GM23248 (cell line): Measurements from ENCODE around the gene CEACAM6. TPM values are rescaled to one million over a fixed set of nuclear protein-coding genes. Genes with fewer than 3 reads are reported as not detected.

Experiments
- DNase-seq: peaks from one replicate; pipeline ENCODE4 v3.0.0-alpha.2; 2015
- H2AFZ ChIP-seq: fragments of 200-600 bp; sonication (generic); 2 replicates; pipeline ENCODE4 v1.6.1; 2016; ENCODE audit warnings: antibody characterized with exemption
- H3F3A ChIP-seq: fragments of 200-600 bp; sonication (generic); 2 replicates; pipeline ENCODE4 v1.6.1; 2016; ENCODE audit warnings: mild to moderate bottlenecking, antibody characterized with exemption, mixed run types; ENCODE audit not compliant: insufficient read depth
- H3K27ac ChIP-seq: fragments of 200-600 bp; sonication (generic); 2 replicates; pipeline ENCODE4 v1.5.1; 2016; ENCODE audit warnings: mild to moderate bottlenecking
- H3K27me3 ChIP-seq: fragments of 200-600 bp; sonication (generic); replicated peaks from 2 replicates; pipeline ENCODE4 v1.6.1; 2016; ENCODE audit warnings: mild to moderate bottlenecking; ENCODE audit not compliant: insufficient read depth
- H3K36me3 ChIP-seq: fragments of 200-600 bp; sonication (generic); 2 replicates; pipeline ENCODE4 v1.6.1; 2016; ENCODE audit warnings: low read depth, mild to moderate bottlenecking
- H3K4me1 ChIP-seq: fragments of 200-600 bp; sonication (generic); 2 replicates; pipeline ENCODE4 v1.6.1; 2016; ENCODE audit warnings: mild to moderate bottlenecking; ENCODE audit not compliant: insufficient read depth
- H3K4me2 ChIP-seq: fragments of 200-600 bp; sonication (generic); one replicate; pipeline ENCODE4 v1.6.1; 2016; ENCODE audit warnings: mild to moderate bottlenecking; ENCODE audit not compliant: unreplicated experiment
- H3K4me3 ChIP-seq: fragments of 200-600 bp; sonication (generic); 2 replicates; pipeline ENCODE4 v1.5.1; 2016; ENCODE audit warnings: mild to moderate bottlenecking
- H3K79me2 ChIP-seq: fragments of 200-600 bp; sonication (generic); 2 replicates; pipeline ENCODE4 v1.6.1; 2016; ENCODE audit warnings: mild to moderate bottlenecking; ENCODE audit not compliant: insufficient read depth
- H3K9ac ChIP-seq: fragments of 200-600 bp; sonication (generic); 2 replicates; pipeline ENCODE4 v1.6.1; 2016; ENCODE audit warnings: mild to moderate bottlenecking
- H3K9me2 ChIP-seq: fragments of 200-600 bp; sonication (generic); 2 replicates; pipeline ENCODE4 v1.6.1; 2016; ENCODE audit warnings: mixed run types, mild to moderate bottlenecking, moderate library complexity; ENCODE audit not compliant: insufficient read depth
- H3K9me3 ChIP-seq: fragments of 200-600 bp; sonication (generic); one replicate; pipeline ENCODE4 v1.6.1; 2017; ENCODE audit warnings: low read depth
- H4K20me1 ChIP-seq: fragments of 200-600 bp; sonication (generic); 2 replicates; pipeline ENCODE4 v1.6.0; 2016; ENCODE audit not compliant: insufficient read depth
- EZH2 ChIP-seq: fragments of 200-600 bp; sonication (generic); IDR thresholded peaks from 2 replicates; pipeline ENCODE4 v1.6.1; 2018; ENCODE audit warnings: antibody characterized with exemption, mild to moderate bottlenecking; ENCODE audit not compliant: insufficient read depth, poor library complexity, severe bottlenecking
- EZH2phosphoT487 ChIP-seq: fragments of 200-600 bp; sonication (generic); IDR thresholded peaks from 2 replicates; pipeline ENCODE4 v1.6.1; 2018; ENCODE audit warnings: antibody characterized with exemption, moderate library complexity, mild to moderate bottlenecking, low read depth; ENCODE audit not compliant: insufficient read depth
- WGBS, 2 experiments: methylation state at CpG; one replicate each; pipeline ENCODE4 v1.1.6; 2015 to 2017; ENCODE audit warnings: low lambda C conversion rate in 2 of 2, low coverage in 1 of 2; ENCODE audit errors: missing lambda C conversion rate in 2 of 2; 5-methylcytosine and 5-hydroxymethylcytosine counted together
- in situ Hi-C: fragments of 300-500 bp; cut with MboI; formaldehyde crosslinking; loops from 2 replicates; pipeline ENCODE4 v1.15.0; 2020
- polyA plus RNA-seq: library from polyadenylated mRNA; unstranded; fragments of >200 nt; fragmentation: Nextera tagmentation; extraction: Ambion mirVana; gene quantifications from 2 replicates; pipeline ENCODE4 v1.2.1, GENCODE V29; 2016
- total RNA-seq: library from RNA; depleted of rRNA; stranded (reverse); fragments of >200 nt; shearing (Covaris generic); gene quantifications from 2 replicates; pipeline ENCODE4 v1.2.3, GENCODE V29; 2014

Gene CEACAM6
- total and polyA plus RNA-seq, 2 experiments from 2014 or later: not detected

- H3K4me1 ChIP-seq: no peaks in the 10 kb centered on the region
- TF ChIP-seq EZH2 (no peak), EZH2phosphoT487 (no peak)
- no peaks in the 10 kb centered on the region for H4K20me1 ChIP-seq
- H3K36me3 ChIP-seq: no peaks in the 10 kb centered on the region
- in situ Hi-C loops: no loop called here
- no peaks in the 10 kb centered on the region for H3K79me2 ChIP-seq
- H3K9me3 ChIP-seq: no peaks in the 10 kb centered on the region
- no peak overlapping the region for H3K9ac ChIP-seq
- H3K4me3 ChIP-seq: no peak overlapping the region
- 21 to 28% methylated on average over 3 of the region's 3 CpGs for WGBS, 2 experiments
- H3K27ac ChIP-seq: no peak overlapping the region
- H3K4me2 ChIP-seq: no peak overlapping the region
- peaks cover 17% of the 10 kb centered on the region for H3K27me3 ChIP-seq
- no peak for DNase-seq
- no peak overlapping the region for H2AFZ ChIP-seq
- no peaks in the 10 kb centered on the region for H3K9me2 ChIP-seq
- H3F3A ChIP-seq: no peaks in the 10 kb centered on the region
Measured at GRCh38 chr19:41734585-41734984, 20.7 kb upstream of the CEACAM6 start.

- no peak overlapping the region for H3K27ac ChIP-seq
- 29 to 32% methylated on average over 5 of the region's 5 CpGs for WGBS, 2 experiments
- H3K4me1 ChIP-seq: no peaks in the 10 kb centered on the region
- H3K36me3 ChIP-seq: no peaks in the 10 kb centered on the region
- no peak overlapping the region for H3K4me3 ChIP-seq
- TF ChIP-seq EZH2: no peak
- no peak for TF ChIP-seq EZH2phosphoT487
- no peaks in the 10 kb centered on the region for H3F3A ChIP-seq
- in situ Hi-C loops: no loop called here
- DNase-seq: no peak
- no peaks in the 10 kb centered on the region for H4K20me1 ChIP-seq
- no peaks in the 10 kb centered on the region for H3K9me2 ChIP-seq
- H3K9me3 ChIP-seq: no peaks in the 10 kb centered on the region
- H3K4me2 ChIP-seq: no peak overlapping the region
- no peak overlapping the region for H3K9ac ChIP-seq
- no peak overlapping the region for H2AFZ ChIP-seq
- H3K79me2 ChIP-seq: no peaks in the 10 kb centered on the region
- peaks cover 17% of the 10 kb centered on the region for H3K27me3 ChIP-seq
Measured at GRCh38 chr19:41735071-41735600, 20.2 kb upstream of the CEACAM6 start.

- Histone ChIP-seq H3K4me2 (no peak overlapping the region), H3K27me3 (peaks cover 22% of the 10 kb centered on the region), H2AFZ (no peak overlapping the region), H3K9me3 (no peaks in the 10 kb centered on the region), H3K4me3 (no peak overlapping the region), H3F3A (no peaks in the 10 kb centered on the region), H3K27ac (no peak overlapping the region), H3K79me2 (no peaks in the 10 kb centered on the region), H3K9ac (no peak overlapping the region), H3K4me1 (no peaks in the 10 kb centered on the region), H3K9me2 (no peaks in the 10 kb centered on the region), H3K36me3 (no peaks in the 10 kb centered on the region), H4K20me1 (no peaks in the 10 kb centered on the region)
- TF ChIP-seq EZH2phosphoT487 (no peak), EZH2 (no peak)
- DNase-seq: no peak
- 4% methylated on average over 3 of the region's 3 CpGs for WGBS, 2 experiments
- in situ Hi-C loops: no loop called here
Measured at GRCh38 chr19:41739361-41739760, 16.0 kb upstream of the CEACAM6 start.

DNA sequence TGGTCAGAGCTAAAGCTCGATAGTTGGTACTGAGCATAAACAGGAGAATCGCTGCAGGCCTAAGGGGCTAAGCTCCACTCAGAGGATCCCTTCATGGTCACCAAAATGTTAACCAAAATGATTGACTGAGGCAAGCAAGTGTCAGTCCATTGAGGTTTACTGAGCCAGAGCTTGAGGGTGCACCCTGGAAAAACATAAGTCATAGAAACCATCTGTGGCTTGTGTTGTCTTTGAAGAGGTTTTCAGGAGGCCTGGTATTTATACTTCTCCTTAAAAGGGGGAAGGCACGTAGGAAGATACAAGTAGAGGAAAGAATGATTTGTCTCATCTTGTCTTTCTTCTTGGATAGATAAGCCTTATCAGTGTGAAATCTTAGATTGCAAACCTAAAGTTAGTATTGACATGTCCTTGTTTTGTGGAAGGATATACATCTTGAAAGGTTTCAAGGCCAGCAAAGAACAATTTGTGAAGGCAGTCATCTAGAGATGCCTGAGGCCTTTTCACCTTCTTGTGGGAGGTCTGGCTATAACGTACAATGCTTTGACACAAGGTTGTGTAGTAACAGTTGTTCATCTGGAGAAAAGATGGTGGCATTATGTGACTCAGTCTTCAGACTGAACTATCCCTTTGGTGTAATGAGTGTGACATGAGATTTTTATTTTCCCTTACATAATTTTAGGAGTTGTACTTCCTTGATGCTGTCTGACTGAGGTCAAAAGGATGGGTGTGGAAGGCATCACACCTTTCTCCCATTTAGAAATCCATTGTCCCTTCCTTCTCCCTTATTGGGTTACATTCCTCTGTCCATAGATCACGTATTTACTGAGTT is 14.7 kb upstream of the CEACAM6 start:
- no peaks in the 10 kb centered on the region for H3F3A ChIP-seq
- H3K4me1 ChIP-seq: no peaks in the 10 kb centered on the region
- H3K79me2 ChIP-seq: no peaks in the 10 kb centered on the region
- H3K4me2 ChIP-seq: no peak overlapping the region
- H3K27ac ChIP-seq: no peak overlapping the region
- H4K20me1 ChIP-seq: no peaks in the 10 kb centered on the region
- no peaks in the 10 kb centered on the region for H3K9me2 ChIP-seq
- no peaks in the 10 kb centered on the region for H3K36me3 ChIP-seq
- no peak overlapping the region for H3K4me3 ChIP-seq
- 24 to 28% methylated on average over 5 of the region's 5 CpGs for WGBS, 2 experiments
- no peak for DNase-seq
- H3K9ac ChIP-seq: no peak overlapping the region
- peaks cover 32% of the 10 kb centered on the region for H3K27me3 ChIP-seq
- no peak for TF ChIP-seq EZH2phosphoT487
- no peak for TF ChIP-seq EZH2
- no peak overlapping the region for H2AFZ ChIP-seq
- H3K9me3 ChIP-seq: no peaks in the 10 kb centered on the region
- in situ Hi-C loops: no loop called here
